ENCODE results near the gene P2RX7.

DNA sequence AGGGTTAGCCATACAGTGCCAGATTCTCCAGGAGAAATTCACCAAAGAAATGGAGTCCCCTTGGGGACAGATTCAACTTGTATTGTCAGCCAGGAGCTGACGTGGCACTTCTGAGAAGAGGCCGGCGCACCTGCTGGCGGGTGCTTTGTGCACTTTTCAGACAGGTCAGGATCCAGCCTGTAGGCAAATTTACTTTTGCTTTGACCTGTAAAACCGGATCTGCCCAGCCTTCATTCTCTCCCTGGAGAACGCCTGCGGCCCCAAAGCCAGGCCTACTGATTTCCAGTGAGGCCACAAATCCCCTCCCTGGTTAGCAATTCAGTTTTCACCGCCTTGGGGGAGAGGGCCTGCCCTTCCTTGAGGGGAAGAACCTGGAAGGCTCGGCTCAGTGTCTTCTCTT lies 94.6 kb downstream of the P2RX7 start:
- TF ChIP-seq, protein P1, sequence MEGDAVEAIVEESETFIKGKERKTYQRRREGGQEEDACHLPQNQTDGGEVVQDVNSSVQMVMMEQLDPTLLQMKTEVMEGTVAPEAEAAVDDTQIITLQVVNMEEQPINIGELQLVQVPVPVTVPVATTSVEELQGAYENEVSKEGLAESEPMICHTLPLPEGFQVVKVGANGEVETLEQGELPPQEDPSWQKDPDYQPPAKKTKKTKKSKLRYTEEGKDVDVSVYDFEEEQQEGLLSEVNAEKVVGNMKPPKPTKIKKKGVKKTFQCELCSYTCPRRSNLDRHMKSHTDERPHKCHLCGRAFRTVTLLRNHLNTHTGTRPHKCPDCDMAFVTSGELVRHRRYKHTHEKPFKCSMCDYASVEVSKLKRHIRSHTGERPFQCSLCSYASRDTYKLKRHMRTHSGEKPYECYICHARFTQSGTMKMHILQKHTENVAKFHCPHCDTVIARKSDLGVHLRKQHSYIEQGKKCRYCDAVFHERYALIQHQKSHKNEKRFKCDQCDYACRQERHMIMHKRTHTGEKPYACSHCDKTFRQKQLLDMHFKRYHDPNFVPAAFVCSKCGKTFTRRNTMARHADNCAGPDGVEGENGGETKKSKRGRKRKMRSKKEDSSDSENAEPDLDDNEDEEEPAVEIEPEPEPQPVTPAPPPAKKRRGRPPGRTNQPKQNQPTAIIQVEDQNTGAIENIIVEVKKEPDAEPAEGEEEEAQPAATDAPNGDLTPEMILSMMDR (IDR thresholded peaks at IDR 0.05), result no peak
- TF ChIP-seq MYBL2 (CRISPR knock-in tag; IDR thresholded peaks at IDR 0.05) (no peak), FOXJ3 (CRISPR knock-in tag; IDR thresholded peaks at IDR 0.05; ENCODE audit: borderline replicate concordance) (no peak), ATF3 (CRISPR knock-in tag; conservative IDR thresholded peaks at IDR 0.05) (no peak), SMAD3 (CRISPR knock-in tag; IDR thresholded peaks at IDR 0.05; ENCODE audit: borderline replicate concordance) (no peak), SOX15 (CRISPR knock-in tag; IDR thresholded peaks at IDR 0.05) (no peak), MAX (CRISPR knock-in tag; IDR thresholded peaks at IDR 0.05) (no peak)
- TF ChIP-seq, protein P2, sequence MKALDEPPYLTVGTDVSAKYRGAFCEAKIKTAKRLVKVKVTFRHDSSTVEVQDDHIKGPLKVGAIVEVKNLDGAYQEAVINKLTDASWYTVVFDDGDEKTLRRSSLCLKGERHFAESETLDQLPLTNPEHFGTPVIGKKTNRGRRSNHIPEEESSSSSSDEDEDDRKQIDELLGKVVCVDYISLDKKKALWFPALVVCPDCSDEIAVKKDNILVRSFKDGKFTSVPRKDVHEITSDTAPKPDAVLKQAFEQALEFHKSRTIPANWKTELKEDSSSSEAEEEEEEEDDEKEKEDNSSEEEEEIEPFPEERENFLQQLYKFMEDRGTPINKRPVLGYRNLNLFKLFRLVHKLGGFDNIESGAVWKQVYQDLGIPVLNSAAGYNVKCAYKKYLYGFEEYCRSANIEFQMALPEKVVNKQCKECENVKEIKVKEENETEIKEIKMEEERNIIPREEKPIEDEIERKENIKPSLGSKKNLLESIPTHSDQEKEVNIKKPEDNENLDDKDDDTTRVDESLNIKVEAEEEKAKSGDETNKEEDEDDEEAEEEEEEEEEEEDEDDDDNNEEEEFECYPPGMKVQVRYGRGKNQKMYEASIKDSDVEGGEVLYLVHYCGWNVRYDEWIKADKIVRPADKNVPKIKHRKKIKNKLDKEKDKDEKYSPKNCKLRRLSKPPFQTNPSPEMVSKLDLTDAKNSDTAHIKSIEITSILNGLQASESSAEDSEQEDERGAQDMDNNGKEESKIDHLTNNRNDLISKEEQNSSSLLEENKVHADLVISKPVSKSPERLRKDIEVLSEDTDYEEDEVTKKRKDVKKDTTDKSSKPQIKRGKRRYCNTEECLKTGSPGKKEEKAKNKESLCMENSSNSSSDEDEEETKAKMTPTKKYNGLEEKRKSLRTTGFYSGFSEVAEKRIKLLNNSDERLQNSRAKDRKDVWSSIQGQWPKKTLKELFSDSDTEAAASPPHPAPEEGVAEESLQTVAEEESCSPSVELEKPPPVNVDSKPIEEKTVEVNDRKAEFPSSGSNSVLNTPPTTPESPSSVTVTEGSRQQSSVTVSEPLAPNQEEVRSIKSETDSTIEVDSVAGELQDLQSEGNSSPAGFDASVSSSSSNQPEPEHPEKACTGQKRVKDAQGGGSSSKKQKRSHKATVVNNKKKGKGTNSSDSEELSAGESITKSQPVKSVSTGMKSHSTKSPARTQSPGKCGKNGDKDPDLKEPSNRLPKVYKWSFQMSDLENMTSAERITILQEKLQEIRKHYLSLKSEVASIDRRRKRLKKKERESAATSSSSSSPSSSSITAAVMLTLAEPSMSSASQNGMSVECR (CRISPR knock-in tag; IDR thresholded peaks at IDR 0.05; ENCODE audit: borderline replicate concordance), result no peak
